H1 (cell line): ENCODE data around the gene BCKDHA. TPM values are rescaled to one million over a fixed set of nuclear protein-coding genes. Genes with fewer than 3 reads are reported as not detected.
"Not testable (repeated sequence)": the region's sequence is repeated elsewhere in the genome, so short reads cannot be mapped to it uniquely, and the experiment has no call there.

ENCODE experiments used
- CTCF ChIA-PET: fragments of 300-600 bp; sonication (Branson Sonifier 250); formaldehyde crosslinking; loops from one replicate; lab custom pipeline; 2021; ENCODE audit not compliant: partially characterized antibody; lab: Charles Lee
- POLR2A ChIA-PET: fragments of 300-600 bp; sonication (Branson Sonifier 250); formaldehyde crosslinking; loops from one replicate; lab custom pipeline; 2021; ENCODE audit warnings: inconsistent platforms; ENCODE audit not compliant: partially characterized antibody; lab: Charles Lee
- DNase-seq, 2 experiments: peaks; one replicate each; pipeline versions ENCODE4 v3.0.0 to v3.0.0-alpha.2; 2010 to 2022; ENCODE audit warnings: low spot score in 2 of 2, low read depth in 1 of 2, mixed read lengths in 1 of 2
- FAIRE-seq: peaks from 2 replicates; lab custom pipeline; 2011; peaks lifted over from hg19 to GRCh38; lab: Jason Lieb, UNC
- H2AFZ ChIP-seq: 2 replicates; pipeline ENCODE4 v1.8.1; 2012; ENCODE audit warnings: low read length, inconsistent platforms
- H2AK5ac ChIP-seq: 2 replicates; pipeline ENCODE4 v1.6.1; 2013; ENCODE audit warnings: low read depth, low read length
- H2BK120ac ChIP-seq: replicated peaks from 2 replicates; pipeline ENCODE3; 2013; ENCODE audit warnings: low read depth, low read length, inconsistent platforms
- H2BK12ac ChIP-seq: 2 replicates; pipeline ENCODE4 v1.6.1; 2013; ENCODE audit warnings: low read depth, low read length
- H2BK15ac ChIP-seq: 2 replicates; pipeline ENCODE4 v1.6.1; 2013; ENCODE audit warnings: low read length
- H2BK20ac ChIP-seq: 2 replicates; pipeline ENCODE4 v1.6.1; 2013; ENCODE audit warnings: low read length
- H2BK5ac ChIP-seq: 2 replicates; pipeline ENCODE4 v1.6.1; 2013; ENCODE audit warnings: low read depth, low read length
- H3K14ac ChIP-seq: 2 replicates; pipeline ENCODE4 v1.6.1; 2013; ENCODE audit warnings: inconsistent platforms; ENCODE audit not compliant: insufficient read length
- H3K18ac ChIP-seq: 2 replicates; pipeline ENCODE4 v1.6.1; 2013; ENCODE audit warnings: low read length; ENCODE audit errors: extremely low read depth
- H3K23ac ChIP-seq: 2 replicates; pipeline ENCODE4 v1.6.1; 2013; ENCODE audit warnings: inconsistent platforms; ENCODE audit not compliant: insufficient read length
- H3K23me2 ChIP-seq: 2 replicates; pipeline ENCODE4 v1.6.1; 2013; ENCODE audit warnings: low read depth, low read length
- H3K27ac ChIP-seq: 2 replicates; pipeline ENCODE4 v1.6.1; 2011; ENCODE audit warnings: low read depth, low read length, inconsistent platforms
- H3K27me3 ChIP-seq, 4 experiments: replicated peaks in 1 of 4; 1 replicate in 1 of 4; 2 replicates in 3 of 4; pipeline versions ENCODE4 v1.6.1 to v1.8.1; 2011 to 2013; ENCODE audit warnings: low read length in 3 of 4, mild to moderate bottlenecking in 3 of 4, inconsistent platforms in 2 of 4, mixed read lengths in 2 of 4, moderate library complexity in 1 of 4; ENCODE audit not compliant: control insufficient read depth in 3 of 4, insufficient read depth in 3 of 4; ENCODE audit errors: extremely low read depth in 1 of 4
- H3K36me3 ChIP-seq, 4 experiments: 2 replicates each; pipeline versions ENCODE4 v1.6.1 to v1.8.1; 2011 to 2013; ENCODE audit warnings: mild to moderate bottlenecking in 4 of 4, low read length in 3 of 4, moderate library complexity in 2 of 4, control low read depth in 1 of 4, inconsistent platforms in 1 of 4; ENCODE audit not compliant: insufficient read depth in 4 of 4, control insufficient read depth in 2 of 4
- H3K4ac ChIP-seq: replicated peaks from 2 replicates; pipeline ENCODE3; 2013; ENCODE audit warnings: low read length, low read depth, mixed read lengths, inconsistent platforms; ENCODE audit not compliant: insufficient read length
- H3K4me1 ChIP-seq, 4 experiments: replicated peaks in 1 of 4; 1 replicate in 1 of 4; 2 replicates in 3 of 4; pipeline versions ENCODE4 v1.6.1 to v1.8.1; 2011 to 2013; ENCODE audit warnings: low read length in 3 of 4, inconsistent platforms in 2 of 4, mixed read lengths in 1 of 4; ENCODE audit not compliant: insufficient read depth in 4 of 4, control insufficient read depth in 3 of 4
- H3K4me2 ChIP-seq, 2 experiments: 2 replicates each; pipeline versions ENCODE4 v1.6.1 to v1.8.1; 2011 to 2013; ENCODE audit warnings: low read depth in 2 of 2, low read length in 2 of 2, control low read depth in 1 of 2, inconsistent platforms in 1 of 2, mild to moderate bottlenecking in 1 of 2; ENCODE audit not compliant: insufficient read depth in 1 of 2
- H3K4me3 ChIP-seq, 4 experiments: fragments of 200-600, 300-600 bp in 1 of 4; sonication (generic), shearing (Covaris generic), sonication (Bioruptor Twin) in 1 of 4; 2 replicates each; pipeline versions ENCODE4 v1.5.1 to v1.8.1; 2011 to 2016; ENCODE audit warnings: low read length in 4 of 4, low read depth in 3 of 4, control low read depth in 2 of 4, inconsistent platforms in 2 of 4, mild to moderate bottlenecking in 2 of 4, mixed read lengths in 1 of 4, moderate library complexity in 1 of 4; ENCODE audit not compliant: insufficient read depth in 2 of 4; ENCODE audit errors: extremely low read depth in 1 of 4
- H3K56ac ChIP-seq: replicated peaks from 2 replicates; pipeline ENCODE3; 2013; ENCODE audit warnings: low read depth, mild to moderate bottlenecking, mixed read lengths, low read length, inconsistent platforms; ENCODE audit not compliant: insufficient read length
- H3K79me1 ChIP-seq: 2 replicates; pipeline ENCODE4 v1.6.1; 2013; ENCODE audit warnings: low read depth, low read length, control low read depth
- H3K79me2 ChIP-seq, 2 experiments: 2 replicates each; pipeline versions ENCODE4 v1.6.1 to v1.8.1; 2012 to 2013; ENCODE audit warnings: low read length in 2 of 2, mild to moderate bottlenecking in 2 of 2, inconsistent platforms in 1 of 2; ENCODE audit not compliant: insufficient read depth in 2 of 2, control insufficient read depth in 1 of 2
- H3K9ac ChIP-seq, 4 experiments: replicated peaks in 1 of 4; 1 replicate in 1 of 4; 2 replicates in 3 of 4; pipeline versions ENCODE4 v1.6.1 to v1.8.1; 2011 to 2013; ENCODE audit warnings: low read depth in 3 of 4, low read length in 3 of 4, control low read depth in 2 of 4, mild to moderate bottlenecking in 2 of 4, moderate library complexity in 2 of 4, inconsistent platforms in 1 of 4; ENCODE audit errors: extremely low read depth in 1 of 4
- H3K9me3 ChIP-seq, 2 experiments: 2 replicates each; pipeline versions ENCODE4 v1.6.1 to v1.8.1; 2012 to 2013; ENCODE audit warnings: mild to moderate bottlenecking in 2 of 2, moderate library complexity in 2 of 2, control low read depth in 1 of 2, inconsistent platforms in 1 of 2, low read depth in 1 of 2, low read length in 1 of 2, mixed read lengths in 1 of 2; ENCODE audit not compliant: insufficient read depth in 2 of 2
- H4K20me1 ChIP-seq, 2 experiments: replicated peaks in 1 of 2; 2 replicates each; pipeline versions ENCODE3 to v1.8.1; 2011 to 2013; ENCODE audit warnings: inconsistent platforms in 2 of 2, low read length in 2 of 2, mild to moderate bottlenecking in 1 of 2; ENCODE audit not compliant: insufficient read depth in 2 of 2, control insufficient read depth in 1 of 2
- H4K5ac ChIP-seq: 2 replicates; pipeline ENCODE4 v1.6.1; 2013; ENCODE audit warnings: low read length, low read depth, mixed read lengths, inconsistent platforms; ENCODE audit not compliant: insufficient read length
- H4K8ac ChIP-seq: 2 replicates; pipeline ENCODE4 v1.8.0; 2013; ENCODE audit warnings: mild to moderate bottlenecking, moderate library complexity, low read length, inconsistent platforms; ENCODE audit not compliant: insufficient read depth; ENCODE audit errors: extremely low read depth
- H4K91ac ChIP-seq: replicated peaks from 2 replicates; pipeline ENCODE3; 2013; ENCODE audit warnings: low read length, mixed read lengths, inconsistent platforms; ENCODE audit not compliant: insufficient read length
- WGBS, 2 experiments: shearing (Covaris generic) in 1 of 2; methylation state at CpG; one replicate each; pipeline versions ENCODE4 v1.1.6 to v1.1.7; 2013 to 2015; ENCODE audit warnings: low lambda C conversion rate in 2 of 2, mixed read lengths in 2 of 2, inconsistent platforms in 1 of 2, low coverage in 1 of 2, missing lambda C conversion rate in 1 of 2; ENCODE audit not compliant: insufficient replicate concordance in 2 of 2, insufficient coverage in 1 of 2, insufficient read length in 1 of 2; ENCODE audit errors: extremely low coverage in 1 of 2, missing lambda C conversion rate in 1 of 2; 5-methylcytosine and 5-hydroxymethylcytosine counted together
- polyA plus RNA-seq, 7 experiments: library from polyadenylated mRNA; depleted of rRNA in 3 of 7; stranded (reverse) in 5 of 7; unstranded in 2 of 7; fragments of >200 nt in 5 of 7; fragments of 200-250 nt in 2 of 7; gene quantifications; 1 replicate in 5 of 7; 2 replicates in 1 of 7; 4 replicates in 1 of 7; pipeline versions ENCODE4 v1.2.1 to v1.2.3, GENCODE V29; 2011 to 2013; ENCODE audit warnings: missing spikeins in 2 of 7, mixed read lengths in 2 of 7
- total RNA-seq: library from RNA; stranded (reverse); fragmentation: NEBNext Ultra II Directional; extraction: Animal tissue kit (Norgen Biotek cat#: 25700); gene quantifications from 2 replicates; pipeline ENCODE4 v1.2.1, GENCODE V29; 2021

BCKDHA gene
- total and polyA plus RNA-seq, 2 of the 8 experiments (the other 6 are each of a cell fraction or from before 2014, with no cell fraction given), result 14.2 to 69.6 TPM

DNA sequence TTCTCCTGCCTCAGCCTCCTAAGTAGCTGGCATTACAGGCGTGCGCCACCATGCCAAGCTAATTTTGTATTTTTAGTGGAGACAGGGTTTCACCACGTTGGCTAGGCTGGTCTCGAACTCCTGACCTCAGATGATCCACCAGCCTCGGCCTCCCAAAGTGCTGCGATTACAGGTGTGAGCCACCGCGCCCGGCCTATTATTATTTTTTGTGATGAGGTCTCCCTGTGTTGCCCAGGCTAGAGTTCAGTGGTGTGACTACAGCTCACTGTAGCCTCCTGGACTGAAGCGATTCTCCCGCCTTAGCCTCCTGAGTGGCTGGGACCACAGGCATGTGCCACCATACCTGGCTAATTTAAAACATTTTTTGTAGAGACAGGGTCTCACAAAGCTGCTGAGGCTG is 37.8 kb downstream of the BCKDHA start:
- not testable (repeated sequence) for H3K27me3 ChIP-seq, H3K4me2 ChIP-seq, H3K4me1 ChIP-seq, H3K4ac ChIP-seq, H3K14ac ChIP-seq, H2BK120ac ChIP-seq, DNase-seq, H3K79me2 ChIP-seq, H3K9ac ChIP-seq, H3K9me3 ChIP-seq, H4K8ac ChIP-seq, FAIRE-seq, H4K91ac ChIP-seq, H2AK5ac ChIP-seq, H2AFZ ChIP-seq, H3K79me1 ChIP-seq, H3K27ac ChIP-seq, H3K4me3 ChIP-seq, H2BK5ac ChIP-seq, H2BK12ac ChIP-seq, H3K56ac ChIP-seq, H3K23me2 ChIP-seq, H2BK20ac ChIP-seq, H2BK15ac ChIP-seq, H3K23ac ChIP-seq, H3K18ac ChIP-seq, H4K5ac ChIP-seq
- WGBS, 2 experiments, result 95% methylated on average over 11 of the region's 11 CpGs; no CpG with 5 or more reads in 1 of the 2 experiments
- CTCF ChIA-PET, result interaction anchor here (0.6 to 20.4 kb wide), 8 partner anchors 10 to 617 kb away, joined by 3 to 364 read pairs (median 4); partner anchors contain the start of gene B9D2
- POLR2A ChIA-PET, result interaction anchor here (0.6 to 6.4 kb wide), 5 partner anchors 8 to 133 kb away, joined by 3 to 87 read pairs (median 3); partner anchors contain the start of gene B3GNT8
- Histone ChIP-seq H4K20me1 (peaks cover 0 to 15% of the 10 kb centered on the region in 2 experiments), H3K36me3 (peaks cover 9 to 25% (median 21%) of the 10 kb centered on the region in 4 experiments; a peak in 7 of 8 replicates)
